SK-N-SH (cell line): ENCODE measurements around the gene SCAF11.

ENCODE experiments used
- EZH2phosphoT487 ChIP-seq: fragments of 200-600 bp; sonication (generic); IDR thresholded peaks from 2 replicates; pipeline ENCODE4 v1.6.1; 2017; ENCODE audit warnings: low read depth, mixed run types, mild to moderate bottlenecking, antibody characterized with exemption, moderate library complexity, borderline replicate concordance
- GATA2 ChIP-seq: sonication (generic); formaldehyde crosslinking; IDR thresholded peaks from 2 replicates; pipeline ENCODE4 v1.5.0; 2020; ENCODE audit warnings: mild to moderate bottlenecking, missing genetic modification reagents
- POLR2AphosphoS5 ChIP-seq: IDR thresholded peaks from 2 replicates; pipeline ENCODE4 v1.6.1; 2012; ENCODE audit warnings: low read depth, low read length
- TF ChIP-seq, protein P1 (sequence below): fragments of 150-350 bp; IDR thresholded peaks from 2 replicates; pipeline ENCODE4 v1.6.1; 2017; ENCODE audit warnings: antibody characterized with exemption, low read length, low read depth, borderline replicate concordance
- TF ChIP-seq, protein P2 (sequence below): fragments of 200-600 bp; sonication (generic); IDR thresholded peaks from 2 replicates; pipeline ENCODE4 v1.6.1; 2017; ENCODE audit warnings: antibody characterized with exemption, mild to moderate bottlenecking, moderate library complexity

DNA sequence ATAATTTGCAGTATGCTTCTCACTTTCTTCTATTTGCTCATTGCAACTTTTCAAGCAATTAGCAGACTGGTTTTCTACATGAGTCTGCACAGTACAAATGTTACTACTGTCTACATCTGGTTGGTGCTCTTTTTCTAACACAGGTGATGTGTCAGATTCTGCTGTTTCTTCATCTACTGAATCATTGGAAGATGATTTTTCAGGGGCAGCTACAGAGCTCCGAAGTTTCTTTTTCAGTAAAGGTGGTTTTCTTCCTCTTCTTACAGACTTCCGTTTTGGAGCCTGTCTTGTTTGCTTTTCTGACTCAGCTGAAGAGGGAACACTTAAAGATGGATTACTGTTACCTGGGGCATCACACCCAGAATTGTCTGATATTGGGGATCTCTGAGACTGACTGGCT is 62.1 kb downstream of the SCAF11 start:
- TF ChIP-seq, protein P1, sequence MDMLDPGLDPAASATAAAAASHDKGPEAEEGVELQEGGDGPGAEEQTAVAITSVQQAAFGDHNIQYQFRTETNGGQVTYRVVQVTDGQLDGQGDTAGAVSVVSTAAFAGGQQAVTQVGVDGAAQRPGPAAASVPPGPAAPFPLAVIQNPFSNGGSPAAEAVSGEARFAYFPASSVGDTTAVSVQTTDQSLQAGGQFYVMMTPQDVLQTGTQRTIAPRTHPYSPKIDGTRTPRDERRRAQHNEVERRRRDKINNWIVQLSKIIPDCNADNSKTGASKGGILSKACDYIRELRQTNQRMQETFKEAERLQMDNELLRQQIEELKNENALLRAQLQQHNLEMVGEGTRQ, result no peak
- TF ChIP-seq, protein P2, sequence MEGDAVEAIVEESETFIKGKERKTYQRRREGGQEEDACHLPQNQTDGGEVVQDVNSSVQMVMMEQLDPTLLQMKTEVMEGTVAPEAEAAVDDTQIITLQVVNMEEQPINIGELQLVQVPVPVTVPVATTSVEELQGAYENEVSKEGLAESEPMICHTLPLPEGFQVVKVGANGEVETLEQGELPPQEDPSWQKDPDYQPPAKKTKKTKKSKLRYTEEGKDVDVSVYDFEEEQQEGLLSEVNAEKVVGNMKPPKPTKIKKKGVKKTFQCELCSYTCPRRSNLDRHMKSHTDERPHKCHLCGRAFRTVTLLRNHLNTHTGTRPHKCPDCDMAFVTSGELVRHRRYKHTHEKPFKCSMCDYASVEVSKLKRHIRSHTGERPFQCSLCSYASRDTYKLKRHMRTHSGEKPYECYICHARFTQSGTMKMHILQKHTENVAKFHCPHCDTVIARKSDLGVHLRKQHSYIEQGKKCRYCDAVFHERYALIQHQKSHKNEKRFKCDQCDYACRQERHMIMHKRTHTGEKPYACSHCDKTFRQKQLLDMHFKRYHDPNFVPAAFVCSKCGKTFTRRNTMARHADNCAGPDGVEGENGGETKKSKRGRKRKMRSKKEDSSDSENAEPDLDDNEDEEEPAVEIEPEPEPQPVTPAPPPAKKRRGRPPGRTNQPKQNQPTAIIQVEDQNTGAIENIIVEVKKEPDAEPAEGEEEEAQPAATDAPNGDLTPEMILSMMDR, result no peak
- TF ChIP-seq GATA2 (CRISPR knock-in tag), result no peak
- TF ChIP-seq EZH2phosphoT487, result no peak
- no peak for TF ChIP-seq POLR2AphosphoS5
